ENCODE data around the gene LSP1.

GRCh38 chr11:1829039-1829820, 23.7 kb upstream of the LSP1 start:
- no peak for TF ChIP-seq NRL (CRISPR knock-in tag; IDR thresholded peaks at IDR 0.05; ENCODE audit: borderline replicate concordance)
- TF ChIP-seq RFX5 (IDR thresholded peaks at IDR 0.05; ENCODE audit: low read depth, low read length): no peak
- TF ChIP-seq ZBTB40 (IDR thresholded peaks at IDR 0.05): no peak
- no peak for TF ChIP-seq ZBTB40 (CRISPR knock-in tag; IDR thresholded peaks at IDR 0.05)
- TF ChIP-seq GATAD1 (CRISPR knock-in tag; IDR thresholded peaks at IDR 0.05): no peak
- TF ChIP-seq SP4 (CRISPR knock-in tag; IDR thresholded peaks at IDR 0.05): no peak
- TF ChIP-seq ZHX2 (IDR thresholded peaks at IDR 0.05; ENCODE audit: low read depth): no peak
- TF ChIP-seq ZHX2 (CRISPR knock-in tag; IDR thresholded peaks at IDR 0.05; ENCODE audit: borderline replicate concordance): no peak
- TF ChIP-seq MTA1 (CRISPR knock-in tag; IDR thresholded peaks at IDR 0.05; ENCODE audit: borderline replicate concordance): no peak
- TF ChIP-seq SP140L (CRISPR knock-in tag; IDR thresholded peaks at IDR 0.05; ENCODE audit: borderline replicate concordance): no peak
- no peak for TF ChIP-seq CEBPB (IDR thresholded peaks at IDR 0.05; ENCODE audit: borderline replicate concordance, low read depth, low read length)
- no peak for TF ChIP-seq ZBTB26 (CRISPR knock-in tag; IDR thresholded peaks at IDR 0.05; ENCODE audit: borderline replicate concordance)
- TF ChIP-seq ZNF619 (CRISPR knock-in tag; IDR thresholded peaks at IDR 0.05): no peak

Data from HepG2 (cell line).